GM23338 (cell line): ENCODE data around the gene MACF1. TPM values are rescaled to one million over a fixed set of nuclear protein-coding genes. Genes with fewer than 3 reads are reported as not detected.

Experiments
- ATAC-seq: fragments of 200-7000 bp; cut with Tn5 transposase; 3 replicates; pipeline ENCODE4 v1.9.1; 2020
- DNase-seq: peaks from one replicate; pipeline ENCODE4 v3.0.0-alpha.2; 2015; ENCODE audit warnings: low spot score
- H2AFZ ChIP-seq: fragments of 200-600 bp; sonication (generic); 2 replicates; pipeline ENCODE4 v1.8.0; 2016; ENCODE audit warnings: antibody characterized with exemption, mild to moderate bottlenecking, moderate library complexity
- H3F3A ChIP-seq: fragments of 200-600 bp; sonication (generic); replicated peaks from 2 replicates; pipeline ENCODE4 v1.8.0; 2017; ENCODE audit warnings: antibody characterized with exemption, mixed run types, low read depth
- H3K27ac ChIP-seq: fragments of 200-600 bp; sonication (generic); 2 replicates; pipeline ENCODE4 v1.6.1; 2016; ENCODE audit warnings: low read depth
- H3K27me3 ChIP-seq: fragments of 200-600 bp; sonication (generic); 2 replicates; pipeline ENCODE4 v1.8.0; 2016; ENCODE audit warnings: mild to moderate bottlenecking, mixed run types, moderate library complexity; ENCODE audit not compliant: insufficient read depth
- H3K36me3 ChIP-seq: fragments of 200-600 bp; sonication (generic); 2 replicates; pipeline ENCODE4 v1.8.0; 2016; ENCODE audit warnings: mild to moderate bottlenecking; ENCODE audit not compliant: insufficient read depth
- H3K4me1 ChIP-seq: fragments of 200-600 bp; sonication (generic); 2 replicates; pipeline ENCODE4 v1.8.0; 2016; ENCODE audit warnings: mild to moderate bottlenecking, moderate library complexity; ENCODE audit not compliant: insufficient read depth
- H3K4me2 ChIP-seq: fragments of 200-600 bp; sonication (generic); 2 replicates; pipeline ENCODE4 v1.7.1; 2017; ENCODE audit warnings: mixed run types
- H3K4me3 ChIP-seq: fragments of 200-600 bp; sonication (generic); 2 replicates; pipeline ENCODE4 v1.6.1; 2016; ENCODE audit warnings: mixed run types
- H3K79me2 ChIP-seq: fragments of 200-600 bp; sonication (generic); replicated peaks from 2 replicates; pipeline ENCODE4 v1.8.0; 2017; ENCODE audit warnings: mild to moderate bottlenecking; ENCODE audit not compliant: insufficient read depth
- H3K9me2 ChIP-seq: fragments of 200-600 bp; sonication (generic); 2 replicates; pipeline ENCODE4 v1.8.0; 2017; ENCODE audit not compliant: insufficient read depth
- H4K20me1 ChIP-seq: fragments of 200-600 bp; sonication (generic); replicated peaks from 2 replicates; pipeline ENCODE4 v1.8.0; 2017; ENCODE audit warnings: mild to moderate bottlenecking; ENCODE audit not compliant: insufficient read depth
- H3K27ac Mint-ChIP-seq: 2 replicates; pipeline ENCODE4 v1.8.0; 2020; ENCODE audit warnings: inconsistent platforms, mild to moderate bottlenecking, moderate library complexity, mixed read lengths
- H3K27me3 Mint-ChIP-seq: 3 replicates; pipeline ENCODE4 v1.8.0; 2022; ENCODE audit warnings: low read depth, mild to moderate bottlenecking, moderate library complexity, mixed read lengths, inconsistent platforms; ENCODE audit not compliant: insufficient read depth, poor library complexity
- H3K36me3 Mint-ChIP-seq: 3 replicates; pipeline ENCODE4 v1.8.0; 2021; ENCODE audit warnings: low read depth, mild to moderate bottlenecking, inconsistent platforms, moderate library complexity, mixed read lengths
- H3K4me1 Mint-ChIP-seq: 3 replicates; pipeline ENCODE4 v1.8.0; 2020; ENCODE audit warnings: mild to moderate bottlenecking, inconsistent platforms, mixed read lengths
- H3K4me3 Mint-ChIP-seq: 3 replicates; pipeline ENCODE4 v1.8.0; 2021; ENCODE audit warnings: moderate library complexity, mild to moderate bottlenecking, inconsistent platforms, mixed read lengths
- H3K9me3 Mint-ChIP-seq: 3 replicates; pipeline ENCODE4 v1.8.0; 2020; ENCODE audit warnings: moderate library complexity, mild to moderate bottlenecking, inconsistent platforms, mixed read lengths
- CREB1 ChIP-seq: fragments of 250-450 bp; sonication (Bioruptor Pico); IDR thresholded peaks from 2 replicates; pipeline ENCODE4 v1.5.0; 2020; ENCODE audit warnings: low read depth, mild to moderate bottlenecking, moderate library complexity
- CTCF ChIP-seq, 2 experiments: fragments of 200-600 bp in 1 of 2; sonication (generic) in 1 of 2; conservative IDR thresholded peaks; 2 replicates each; pipeline versions ENCODE4 v1.5.1 to v1.6.1; 2016 to 2017; ENCODE audit warnings: antibody characterized with exemption in 2 of 2, low read depth in 2 of 2, mild to moderate bottlenecking in 2 of 2, moderate library complexity in 1 of 2
- ETS1 ChIP-seq: IDR thresholded peaks from 2 replicates; pipeline ENCODE4 v1.6.1; 2016; ENCODE audit warnings: antibody characterized with exemption
- EZH2 ChIP-seq: fragments of 200-600 bp; sonication (generic); IDR thresholded peaks from one replicate; pipeline ENCODE4 v1.8.0; 2017; ENCODE audit warnings: antibody characterized with exemption, mild to moderate bottlenecking, low read depth; ENCODE audit not compliant: unreplicated experiment
- EZH2phosphoT487 ChIP-seq: fragments of 200-600 bp; sonication (generic); IDR thresholded peaks from one replicate; pipeline ENCODE4 v1.8.1; 2018; ENCODE audit warnings: antibody characterized with exemption; ENCODE audit not compliant: unreplicated experiment
- JUNB ChIP-seq: IDR thresholded peaks from one replicate; pipeline ENCODE4 v1.6.1; 2016; ENCODE audit warnings: antibody characterized with exemption; ENCODE audit not compliant: unreplicated experiment
- NANOG ChIP-seq: IDR thresholded peaks from 2 replicates; pipeline ENCODE4 v1.6.1; 2016; ENCODE audit warnings: antibody characterized with exemption, borderline replicate concordance
- POLR2AphosphoS5 ChIP-seq: IDR thresholded peaks from 2 replicates; pipeline ENCODE4 v1.6.1; 2016; ENCODE audit warnings: antibody characterized with exemption, low read depth
- REST ChIP-seq: IDR thresholded peaks from one replicate; pipeline ENCODE4 v1.6.1; 2018; ENCODE audit warnings: antibody characterized with exemption; ENCODE audit not compliant: unreplicated experiment
- STAT1 ChIP-seq: IDR thresholded peaks from one replicate; pipeline ENCODE4 v1.6.1; 2016; ENCODE audit warnings: antibody characterized with exemption; ENCODE audit not compliant: unreplicated experiment
- ZNF114 ChIP-seq: fragments of 250-450 bp; sonication (Bioruptor Pico); IDR thresholded peaks from 2 replicates; pipeline ENCODE4 v1.5.0; 2020; ENCODE audit warnings: mild to moderate bottlenecking, moderate library complexity
- ZNF331 ChIP-seq: fragments of 250-450 bp; sonication (Bioruptor Pico); IDR thresholded peaks from 2 replicates; pipeline ENCODE4 v1.5.0; 2020; ENCODE audit warnings: low read depth, mild to moderate bottlenecking, moderate library complexity
- ZNF462 ChIP-seq: fragments of 250-450 bp; sonication (Bioruptor Pico); IDR thresholded peaks from 2 replicates; pipeline ENCODE4 v1.5.0; 2020; ENCODE audit warnings: mild to moderate bottlenecking, moderate library complexity
- polyA plus RNA-seq: library from polyadenylated mRNA; unstranded; fragments of >200 nt; fragmentation: Nextera tagmentation; extraction: Ambion mirVana; gene quantifications from 2 replicates; pipeline ENCODE4 v1.2.1, GENCODE V29; 2016
- total RNA-seq: library from RNA; depleted of rRNA; stranded (reverse); fragments of >200 nt; shearing (Covaris generic); gene quantifications from 2 replicates; pipeline ENCODE4 v1.2.3, GENCODE V29; 2014

Gene MACF1
- total and polyA plus RNA-seq, 2 experiments from 2014 or later, result 104 to 399 TPM

GRCh38 chr1:39293375-39294070, 89.0 kb downstream of the MACF1 start:
- Histone ChIP-seq H3K4me3 (no peak overlapping the region), H2AFZ (no peak overlapping the region), H3K79me2 (peaks cover 7% of the 10 kb centered on the region; the same call in 1 of the 2 replicates), H4K20me1 (peaks cover 3% of the 10 kb centered on the region; the same call in 1 of the 2 replicates), H3K9me2 (no peaks in the 10 kb centered on the region), H3K27ac (no peak overlapping the region), H3K4me1 (no peaks in the 10 kb centered on the region), H3K4me2 (no peak overlapping the region), H3K27me3 (no peaks in the 10 kb centered on the region), H3K36me3 (peaks cover 56% of the 10 kb centered on the region), H3F3A (no peaks in the 10 kb centered on the region)
- Mint-ChIP-seq H3K9me3 (no peaks in the 10 kb centered on the region), H3K4me1 (no peaks in the 10 kb centered on the region), H3K36me3 (peaks cover 81% of the 10 kb centered on the region), H3K27ac (no peak overlapping the region), H3K27me3 (peaks cover 2% of the 10 kb centered on the region), H3K4me3 (no peak overlapping the region)
- TF ChIP-seq REST (no peak), ZNF331 (CRISPR knock-in tag) (no peak), ZNF462 (no peak), JUNB (no peak), CREB1 (CRISPR knock-in tag) (no peak), ZNF114 (CRISPR knock-in tag) (no peak), STAT1 (no peak), CTCF (conservative IDR thresholded peaks at IDR 0.05; ENCODE audit: low read depth in 2 of 2) (no peak), POLR2AphosphoS5 (no peak), EZH2 (no peak), ETS1 (no peak), NANOG (no peak), EZH2phosphoT487 (no peak)
- DNase-seq (no peak), ATAC-seq (no peak)
